Rectal smooth muscle tissue (tissue), 1 donor: Measurements from ENCODE around the gene GPC3.
"Not testable (repeated sequence)": the region's sequence is repeated elsewhere in the genome, so short reads cannot be mapped to it uniquely, and the experiment has no call there.

ENCODE experiments used
- H3K27ac ChIP-seq: one replicate; pipeline ENCODE4 v1.7.0; 2013; ENCODE audit warnings: low read depth, low read length, inconsistent platforms
- H3K27me3 ChIP-seq: one replicate; pipeline ENCODE4 v1.7.0; 2013; ENCODE audit warnings: low read length; ENCODE audit not compliant: control insufficient read depth, insufficient read depth
- H3K36me3 ChIP-seq: one replicate; pipeline ENCODE4 v1.7.0; 2013; ENCODE audit warnings: low read length; ENCODE audit not compliant: control insufficient read depth, insufficient read depth
- H3K4me1 ChIP-seq: one replicate; pipeline ENCODE4 v1.7.0; 2013; ENCODE audit warnings: low read length; ENCODE audit not compliant: control insufficient read depth, insufficient read depth
- H3K4me3 ChIP-seq: one replicate; pipeline ENCODE4 v1.7.0; 2013; ENCODE audit warnings: low read length
- H3K9ac ChIP-seq: one replicate; pipeline ENCODE4 v1.7.0; 2013; ENCODE audit warnings: low read length

Gene GPC3

DNA sequence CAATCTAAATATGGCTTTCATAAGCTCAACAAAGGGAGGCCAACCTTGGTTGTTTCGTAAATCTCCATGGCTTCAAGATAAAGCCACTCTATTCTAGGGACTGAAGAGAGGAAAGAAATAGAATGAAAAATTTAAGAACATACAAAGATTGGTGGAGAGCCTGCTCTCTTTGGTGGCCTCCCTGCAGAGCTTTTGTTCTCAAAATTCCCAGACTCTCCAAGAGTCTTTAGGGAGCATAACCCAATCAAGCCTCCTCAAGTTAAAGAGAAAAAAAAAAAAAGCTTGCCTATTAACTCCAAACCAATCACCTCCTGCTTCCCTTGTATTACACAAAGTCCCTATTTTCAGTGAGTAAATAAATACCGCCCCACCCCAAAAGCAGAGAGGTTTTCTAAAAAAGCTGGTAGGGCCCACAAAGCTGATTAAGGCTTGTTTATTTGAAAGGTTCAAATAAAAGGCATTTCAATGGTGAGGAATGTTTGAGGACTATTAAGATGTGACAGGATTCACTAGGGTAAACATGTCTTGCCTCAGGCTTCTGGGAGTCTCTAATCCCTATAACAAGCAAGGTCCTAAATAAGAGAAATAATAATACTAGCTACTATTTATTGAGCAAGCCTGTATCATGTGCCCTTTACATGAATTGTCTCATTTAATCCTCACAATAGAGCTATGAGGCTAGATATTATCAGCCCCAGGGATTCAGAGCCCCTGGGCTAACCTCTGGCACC lies 71.6 kb downstream of the GPC3 start:
- Histone ChIP-seq H3K4me1 (no peaks in the 10 kb centered on the region), H3K9ac (no peak overlapping the region), H3K4me3 (no peak overlapping the region), H3K36me3 (no peaks in the 10 kb centered on the region), H3K27ac (no peak overlapping the region), H3K27me3 (no peaks in the 10 kb centered on the region)

DNA sequence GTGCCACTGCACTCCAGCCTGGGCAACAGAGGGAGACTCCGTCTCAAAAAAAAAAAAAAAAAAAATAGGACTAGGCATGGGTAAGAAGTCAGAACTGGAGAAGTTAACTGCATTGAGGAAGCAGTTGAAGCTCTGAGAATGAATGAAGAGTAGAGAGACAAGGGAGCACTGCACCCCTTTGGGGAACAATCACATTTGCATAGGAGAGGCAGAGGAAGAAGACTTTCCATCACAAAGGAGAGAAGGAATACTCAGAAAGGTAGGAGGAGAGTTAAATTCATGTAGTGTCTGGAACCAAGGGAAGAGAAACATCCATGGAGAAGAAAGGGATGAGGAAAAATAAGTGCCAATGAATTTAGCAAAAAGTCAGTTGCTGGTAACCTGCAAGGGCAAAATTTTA lies 72.4 kb downstream of the GPC3 start:
- no peaks in the 10 kb centered on the region for H3K36me3 ChIP-seq
- no peak overlapping the region for H3K4me3 ChIP-seq
- no peaks in the 10 kb centered on the region for H3K27me3 ChIP-seq
- H3K27ac ChIP-seq, result no peak overlapping the region
- no peak overlapping the region for H3K9ac ChIP-seq
- H3K4me1 ChIP-seq, result no peaks in the 10 kb centered on the region

DNA sequence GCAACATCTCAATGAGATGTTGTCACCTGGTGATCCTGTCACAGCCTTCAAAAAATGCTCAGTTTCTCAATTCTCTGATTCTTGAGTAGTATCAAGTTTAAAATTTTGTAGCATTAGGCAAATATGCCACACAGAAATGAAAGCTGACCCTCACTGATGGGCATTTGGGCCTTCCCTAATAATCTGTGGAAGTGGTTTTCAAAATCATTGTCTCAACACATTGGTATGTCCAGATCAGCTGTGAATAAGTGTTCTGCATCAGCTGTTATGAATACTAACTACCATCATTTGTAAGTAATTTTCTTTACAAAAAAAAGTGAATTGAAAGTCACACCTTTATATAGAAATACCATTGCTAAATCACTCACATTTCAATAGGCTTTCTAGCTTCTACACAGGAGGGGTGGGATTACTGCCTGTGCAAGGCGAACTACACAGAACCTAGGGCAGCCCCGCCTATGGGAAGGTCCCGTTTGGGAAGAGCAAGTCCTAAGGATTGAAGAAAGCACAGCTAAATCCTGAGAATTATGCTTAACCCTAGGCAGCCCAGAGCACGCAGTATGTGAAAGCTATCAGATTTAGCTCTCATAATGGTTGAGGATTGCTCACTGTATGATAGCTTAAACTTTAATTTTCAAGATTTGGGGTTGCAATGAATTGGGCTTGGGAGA lies 73.4 kb downstream of the GPC3 start:
- Histone ChIP-seq H3K9ac (no peak overlapping the region), H3K27me3 (no peaks in the 10 kb centered on the region), H3K36me3 (no peaks in the 10 kb centered on the region), H3K4me3 (no peak overlapping the region), H3K4me1 (no peaks in the 10 kb centered on the region), H3K27ac (no peak overlapping the region)

DNA sequence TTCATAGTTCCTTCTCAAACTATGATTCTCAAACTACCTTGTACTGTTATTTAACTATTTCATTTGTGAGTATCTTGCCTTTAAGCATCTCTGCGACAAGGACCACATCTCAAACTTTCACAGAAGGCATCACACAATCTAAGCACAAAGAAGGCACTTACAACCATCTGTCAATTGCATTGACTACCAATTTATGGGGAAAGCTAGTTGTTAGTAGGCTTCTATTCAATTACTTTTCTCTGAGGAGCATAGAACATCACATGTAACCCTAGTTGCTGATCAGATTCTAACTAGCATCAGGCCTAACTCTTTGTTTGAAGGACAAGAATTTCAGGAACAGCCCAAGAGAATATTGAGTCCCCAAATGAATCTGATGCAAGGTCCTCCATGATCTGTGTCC lies 74.9 kb downstream of the GPC3 start:
- no peak overlapping the region for H3K27ac ChIP-seq
- H3K9ac ChIP-seq, result no peak overlapping the region
- no peaks in the 10 kb centered on the region for H3K36me3 ChIP-seq
- no peak overlapping the region for H3K4me3 ChIP-seq
- no peaks in the 10 kb centered on the region for H3K27me3 ChIP-seq
- no peaks in the 10 kb centered on the region for H3K4me1 ChIP-seq

DNA sequence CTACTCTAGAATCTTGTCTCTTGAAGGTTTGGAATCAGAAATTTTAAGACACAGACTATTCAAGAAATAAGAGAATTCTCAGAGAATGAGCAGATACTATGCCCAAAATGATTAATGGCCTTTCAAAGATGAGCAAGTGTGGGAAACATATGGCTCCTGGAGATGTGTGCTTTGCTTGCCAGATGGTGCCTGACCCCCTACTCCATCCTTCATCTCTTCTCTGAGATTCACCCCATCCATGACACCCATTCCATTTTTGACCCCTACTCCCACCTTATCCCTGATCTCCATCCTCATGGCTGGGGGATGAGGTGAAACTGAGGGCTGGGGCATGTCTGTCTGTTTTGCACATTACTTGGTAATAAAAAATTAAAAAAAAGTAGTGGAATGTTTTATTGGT lies 75.5 kb downstream of the GPC3 start:
- Histone ChIP-seq H3K4me3 (no peak overlapping the region), H3K4me1 (no peaks in the 10 kb centered on the region), H3K27ac (no peak overlapping the region), H3K9ac (no peak overlapping the region), H3K27me3 (no peaks in the 10 kb centered on the region), H3K36me3 (no peaks in the 10 kb centered on the region)

DNA sequence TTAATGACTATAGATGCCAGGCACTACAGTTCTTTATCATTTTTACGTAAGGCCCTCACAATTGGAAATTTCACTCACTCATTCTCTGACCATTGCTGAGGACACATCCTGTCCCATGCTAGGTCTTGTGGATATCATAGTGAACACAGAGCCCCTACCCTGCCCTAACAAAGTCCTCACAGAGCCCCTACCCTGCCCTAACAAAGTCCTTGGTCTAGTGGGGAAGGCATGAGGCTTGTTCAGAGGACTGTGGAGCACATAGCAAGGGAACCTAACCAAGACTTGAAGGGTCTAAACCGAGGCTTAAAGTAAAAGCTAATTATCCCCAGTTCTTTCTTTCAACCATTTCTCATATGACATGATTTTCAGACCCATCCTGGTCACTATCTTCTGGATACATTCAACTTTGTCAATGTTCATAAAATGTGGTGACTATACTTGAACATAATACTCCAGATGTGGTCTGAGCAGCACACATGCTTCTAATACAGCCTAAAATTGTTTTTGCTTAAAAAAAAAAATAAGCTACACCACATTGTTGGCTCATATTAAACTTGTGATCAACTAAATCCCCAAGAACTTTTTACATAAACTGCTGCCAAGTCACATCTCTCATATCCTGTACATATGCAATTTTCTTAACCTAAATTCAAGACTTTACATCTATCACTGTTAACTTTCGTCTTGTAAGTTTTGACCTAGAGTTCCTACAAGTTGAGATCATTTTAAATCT lies 77.0 kb downstream of the GPC3 start:
- Histone ChIP-seq H3K27me3 (no peaks in the 10 kb centered on the region), H3K9ac (no peak overlapping the region), H3K36me3 (no peaks in the 10 kb centered on the region), H3K27ac (no peak overlapping the region), H3K4me3 (no peak overlapping the region), H3K4me1 (no peaks in the 10 kb centered on the region)

DNA sequence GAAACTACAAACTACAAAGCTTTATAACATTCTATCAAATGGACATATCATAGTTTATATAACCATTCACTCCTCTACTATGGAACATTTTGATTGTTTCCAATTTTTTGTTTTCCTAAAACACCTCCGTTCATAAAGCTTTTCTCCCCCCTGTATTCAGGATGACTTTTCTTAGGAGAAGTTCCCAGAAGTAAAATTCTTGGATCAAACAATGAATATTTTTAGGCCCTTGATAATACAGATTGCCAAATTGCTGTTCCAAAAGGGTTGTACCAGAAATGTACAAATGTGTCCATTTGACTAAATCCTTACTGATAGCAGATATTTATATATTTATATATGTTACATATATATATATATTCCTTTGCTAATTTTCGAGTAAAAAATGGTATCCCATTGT lies 77.8 kb downstream of the GPC3 start:
- Histone ChIP-seq H3K27ac (no peak overlapping the region), H3K27me3 (no peaks in the 10 kb centered on the region)

DNA sequence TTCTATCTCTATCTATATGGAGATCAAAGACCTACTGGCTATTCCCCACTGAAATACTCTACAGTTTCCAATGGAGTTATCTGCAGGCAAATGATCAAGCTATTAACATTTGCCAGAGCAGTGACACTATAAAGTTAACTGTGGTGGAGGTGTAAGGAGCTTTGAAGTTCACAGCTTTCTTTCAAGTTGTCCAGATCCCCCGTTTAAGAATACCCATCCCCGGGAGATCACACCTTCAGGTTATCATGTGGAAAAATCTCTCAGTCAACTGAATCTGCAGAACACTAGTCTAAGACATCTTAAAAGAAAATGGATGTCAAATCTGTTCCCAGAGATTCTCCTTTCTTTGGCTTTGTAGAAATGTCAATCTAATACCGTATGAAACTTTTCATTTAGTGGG lies 80.1 kb downstream of the GPC3 start:
- Histone ChIP-seq H3K4me3 (no peak overlapping the region), H3K27me3 (no peaks in the 10 kb centered on the region), H3K9ac (no peak overlapping the region), H3K36me3 (no peaks in the 10 kb centered on the region), H3K4me1 (no peaks in the 10 kb centered on the region), H3K27ac (no peak overlapping the region)

More for the DNA sequence above, 77.8 kb downstream of the GPC3 start:
- H3K36me3 ChIP-seq, result no peaks in the 10 kb centered on the region
- no peak overlapping the region for H3K9ac ChIP-seq
- H3K4me1 ChIP-seq, result no peaks in the 10 kb centered on the region
- no peak overlapping the region for H3K4me3 ChIP-seq

DNA sequence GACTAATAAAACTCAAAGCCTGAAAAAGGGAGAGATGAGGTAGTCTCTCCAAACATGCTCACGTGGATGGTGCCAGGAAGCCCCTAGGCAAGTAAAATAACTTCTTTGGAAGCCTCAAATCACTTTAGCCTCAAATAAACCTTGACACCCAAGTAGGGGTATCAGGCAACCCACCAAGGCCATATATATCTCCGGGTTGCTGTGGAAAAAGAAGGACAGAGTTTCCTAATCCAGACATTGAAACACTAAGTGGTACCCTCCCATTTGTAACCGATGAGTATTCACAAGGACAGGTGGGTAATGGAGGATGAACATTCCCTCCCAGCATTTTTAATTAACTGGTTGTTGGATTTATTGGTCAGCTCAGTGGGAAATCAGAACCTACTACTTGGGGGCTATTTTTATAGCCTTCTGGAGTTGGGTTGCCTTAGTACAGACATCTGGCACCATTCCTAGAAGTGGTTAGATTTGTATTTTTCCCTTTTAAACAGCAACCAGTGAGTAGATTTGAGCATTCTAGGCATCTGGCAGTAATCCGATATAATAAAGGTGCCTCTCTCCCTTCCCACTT lies 87.7 kb downstream of the GPC3 start:
- Histone ChIP-seq H3K27me3 (no peaks in the 10 kb centered on the region), H3K9ac (no peak overlapping the region), H3K4me1 (no peaks in the 10 kb centered on the region), H3K4me3 (no peak overlapping the region), H3K36me3 (no peaks in the 10 kb centered on the region), H3K27ac (no peak overlapping the region)

DNA sequence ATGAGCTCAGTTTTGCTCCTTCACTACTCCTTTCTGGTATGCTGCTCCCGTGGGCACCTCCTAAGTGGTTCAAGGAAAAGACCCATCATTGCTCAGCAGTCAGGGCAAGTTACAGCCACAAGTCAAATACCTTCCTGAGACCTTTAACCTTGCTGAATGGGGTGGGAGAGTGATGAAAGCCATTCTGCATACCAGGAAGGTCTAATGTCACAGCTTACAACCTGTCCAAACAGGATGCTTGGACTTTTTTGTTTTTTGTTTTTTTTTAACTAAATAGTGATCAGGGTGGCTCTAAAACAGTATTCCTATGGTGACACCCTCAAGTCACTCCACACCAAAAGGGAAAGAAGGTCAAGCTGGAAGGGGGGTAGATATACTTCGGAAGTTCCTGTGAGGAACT lies 93.1 kb downstream of the GPC3 start:
- Histone ChIP-seq H3K27ac (no peak overlapping the region), H3K36me3 (no peaks in the 10 kb centered on the region), H3K4me1 (no peaks in the 10 kb centered on the region), H3K27me3 (no peaks in the 10 kb centered on the region), H3K9ac (no peak overlapping the region), H3K4me3 (no peak overlapping the region)

DNA sequence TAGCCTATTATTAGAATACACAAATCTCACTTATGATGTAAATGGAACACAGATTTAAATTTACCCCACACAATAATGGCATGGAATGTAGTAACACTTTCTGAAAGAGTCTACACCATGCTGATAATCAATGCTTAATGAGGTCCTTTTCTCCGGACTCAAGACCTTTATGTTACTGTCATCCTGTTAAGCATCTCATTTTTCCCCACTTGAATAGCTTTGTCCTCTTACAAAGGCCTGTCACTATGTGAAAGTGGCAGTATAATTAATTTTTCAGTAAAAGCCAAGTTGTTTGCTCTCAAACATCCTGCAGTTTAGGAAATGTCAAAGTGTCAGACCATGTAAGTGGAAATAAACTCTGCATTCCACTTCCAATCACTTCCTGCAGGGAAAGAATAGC lies 96.4 kb downstream of the GPC3 start:
- Histone ChIP-seq H3K27me3 (no peaks in the 10 kb centered on the region), H3K4me3 (no peak overlapping the region), H3K36me3 (no peaks in the 10 kb centered on the region), H3K27ac (no peak overlapping the region), H3K4me1 (no peaks in the 10 kb centered on the region), H3K9ac (no peak overlapping the region)

DNA sequence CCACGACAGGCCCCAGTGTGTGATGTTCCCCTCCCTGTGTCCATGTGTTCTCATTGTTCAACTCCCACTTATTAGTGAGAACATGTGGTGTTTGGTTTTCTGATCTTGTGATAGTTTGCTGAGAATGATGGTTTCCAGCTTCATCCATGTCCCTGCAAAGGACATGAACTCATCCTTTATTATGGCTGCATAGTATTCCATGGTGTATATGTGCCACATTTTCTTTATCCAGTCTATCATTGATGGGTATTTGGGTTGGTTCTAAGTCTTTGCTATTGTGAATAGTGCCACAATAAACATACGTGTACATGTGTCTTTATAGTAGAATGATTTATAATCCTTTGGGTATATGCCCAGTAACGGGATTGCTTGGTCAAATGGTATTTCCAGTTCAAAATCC lies 97.3 kb downstream of the GPC3 start:
- not testable (repeated sequence) for H3K36me3 ChIP-seq, H3K4me1 ChIP-seq, H3K27ac ChIP-seq, H3K9ac ChIP-seq, H3K4me3 ChIP-seq, H3K27me3 ChIP-seq
